Loucy (cell line): Measurements from ENCODE around the gene SEMA4F.

Experiments used
- H2AFZ ChIP-seq: fragments of 200-600 bp; sonication (generic); 2 replicates; pipeline ENCODE4 v1.6.0; 2016; ENCODE audit warnings: antibody characterized with exemption, mild to moderate bottlenecking, low read length, moderate library complexity
- H3F3A ChIP-seq: fragments of 200-600 bp; 2 replicates; pipeline ENCODE4 v1.6.0; 2016; ENCODE audit warnings: antibody characterized with exemption, low read depth, mild to moderate bottlenecking
- H3K27me3 ChIP-seq: fragments of 200-600 bp; sonication (generic); 2 replicates; pipeline ENCODE4 v1.6.1; 2014; ENCODE audit warnings: low read length, mild to moderate bottlenecking; ENCODE audit not compliant: insufficient read depth, poor library complexity, severe bottlenecking
- H3K36me3 ChIP-seq: fragments of 200-600 bp; sonication (generic); 2 replicates; pipeline ENCODE4 v1.6.1; 2016; ENCODE audit warnings: low read length; ENCODE audit not compliant: insufficient read depth
- H3K4me1 ChIP-seq: fragments of 200-600 bp; sonication (generic); 2 replicates; pipeline ENCODE4 v1.5.1; 2014; ENCODE audit warnings: low read length, mild to moderate bottlenecking; ENCODE audit not compliant: insufficient read depth, poor library complexity, severe bottlenecking
- H3K4me2 ChIP-seq: fragments of 200-600 bp; sonication (generic); 2 replicates; pipeline ENCODE4 v1.6.0; 2014; ENCODE audit warnings: antibody characterized with exemption, low read length, low read depth, mild to moderate bottlenecking; ENCODE audit not compliant: poor library complexity, severe bottlenecking
- H3K4me3 ChIP-seq: fragments of 200-600 bp; sonication (generic); 2 replicates; pipeline ENCODE4 v1.5.1; 2014; ENCODE audit warnings: low read length, mild to moderate bottlenecking, mixed read lengths; ENCODE audit not compliant: poor library complexity, severe bottlenecking
- H3K79me2 ChIP-seq: fragments of 200-600 bp; sonication (generic); 2 replicates; pipeline ENCODE4 v1.6.1; 2014; ENCODE audit warnings: low read length; ENCODE audit not compliant: insufficient read depth
- H3K9ac ChIP-seq: fragments of 200-600 bp; sonication (generic); 2 replicates; pipeline ENCODE4 v1.6.0; 2014; ENCODE audit warnings: mild to moderate bottlenecking, low read depth, low read length, moderate library complexity; ENCODE audit not compliant: poor library complexity, severe bottlenecking
- H3K9me2 ChIP-seq: fragments of 200-600 bp; sonication (generic); replicated peaks from 2 replicates; pipeline ENCODE4 v1.6.1; 2016; ENCODE audit warnings: low read depth, low read length, mixed read lengths
- H3K9me3 ChIP-seq: fragments of 200-600 bp; sonication (generic); 2 replicates; pipeline ENCODE4 v1.6.1; 2014; ENCODE audit warnings: mild to moderate bottlenecking, antibody characterized with exemption, low read length, low read depth; ENCODE audit not compliant: insufficient read depth
- H4K20me1 ChIP-seq: fragments of 200-600 bp; sonication (generic); 2 replicates; pipeline ENCODE4 v1.6.0; 2014; ENCODE audit warnings: antibody characterized with exemption, low read length, mild to moderate bottlenecking; ENCODE audit not compliant: insufficient read depth, poor library complexity, severe bottlenecking
- CTCF ChIP-seq: fragments of 200-600 bp; sonication (generic); conservative IDR thresholded peaks from 2 replicates; pipeline ENCODE4 v1.5.1; 2014; ENCODE audit warnings: mild to moderate bottlenecking, antibody characterized with exemption, low read length
- EZH2phosphoT487 ChIP-seq: fragments of 200-600 bp; IDR thresholded peaks from 2 replicates; pipeline ENCODE4 v1.6.1; 2018; ENCODE audit warnings: antibody characterized with exemption, mild to moderate bottlenecking, moderate library complexity, borderline replicate concordance

The SEMA4F gene

GRCh38 chr2:74653985-74654882 lies at the start of gene SEMA4F:
SEMA4F (plus strand) TSS chr2:74654247; CDS start chr2:74654377, 130 bp downstream.
- Histone ChIP-seq H3K9me2 (no peaks in the 10 kb centered on the region), H3K79me2 (no peaks in the 10 kb centered on the region), H3K4me3 (peak within 1 kb of the TSS; percentile 81), H3K4me2 (peak within 1 kb of the TSS; percentile 92), H3K9ac (peak within 1 kb of the TSS; percentile 65), H2AFZ (peak within 1 kb of the TSS; percentile 98), H3K36me3 (no peaks in the 10 kb centered on the region), H3K9me3 (no peaks in the 10 kb centered on the region), H3F3A (no peaks in the 10 kb centered on the region), H3K4me1 (peaks cover 15% of the 10 kb centered on the region), H3K27me3 (no peaks in the 10 kb centered on the region), H4K20me1 (no peaks in the 10 kb centered on the region)
- TF ChIP-seq CTCF: no peak

- Histone ChIP-seq H3K79me2 (no peaks in the 10 kb centered on the region), H3K9me2 (no peaks in the 10 kb centered on the region), H3K4me3 (no peak overlapping the region), H3F3A (no peaks in the 10 kb centered on the region), H3K4me2 (no peak overlapping the region), H2AFZ (no peak overlapping the region), H4K20me1 (no peaks in the 10 kb centered on the region), H3K9ac (no peak overlapping the region), H3K9me3 (no peaks in the 10 kb centered on the region), H3K27me3 (peaks cover 24% of the 10 kb centered on the region), H3K4me1 (no peaks in the 10 kb centered on the region), H3K36me3 (no peaks in the 10 kb centered on the region)
- TF ChIP-seq EZH2phosphoT487 (no peak), CTCF (no peak)
These were observed 47.1 kb upstream of the SEMA4F start for GRCh38 chr2:74606927-74607326.

GRCh38 chr2:74617122-74617521 lies 36.9 kb upstream of the SEMA4F start:
- TF ChIP-seq EZH2phosphoT487: no peak
- TF ChIP-seq CTCF: no peak
- no peaks in the 10 kb centered on the region for H3K4me1 ChIP-seq
- H3K79me2 ChIP-seq: no peaks in the 10 kb centered on the region
- H3K9me3 ChIP-seq: no peaks in the 10 kb centered on the region
- H3K27me3 ChIP-seq: no peaks in the 10 kb centered on the region
- H3K4me3 ChIP-seq: no peak overlapping the region
- no peaks in the 10 kb centered on the region for H3F3A ChIP-seq
- H2AFZ ChIP-seq: no peak overlapping the region
- H3K9ac ChIP-seq: no peak overlapping the region
- H3K4me2 ChIP-seq: no peak overlapping the region
- no peaks in the 10 kb centered on the region for H4K20me1 ChIP-seq
- no peaks in the 10 kb centered on the region for H3K9me2 ChIP-seq
- H3K36me3 ChIP-seq: no peaks in the 10 kb centered on the region
